GM12872 (cell line): ENCODE measurements around the gene NUDCD3.

Experiments used
- TF ChIP-seq, protein P1 (sequence below): IDR thresholded peaks from 3 replicates; pipeline ENCODE4 v1.5.1; 2011; ENCODE audit warnings: low read depth, mild to moderate bottlenecking, low read length, moderate library complexity; ENCODE audit not compliant: insufficient read depth

NUDCD3 gene

DNA sequence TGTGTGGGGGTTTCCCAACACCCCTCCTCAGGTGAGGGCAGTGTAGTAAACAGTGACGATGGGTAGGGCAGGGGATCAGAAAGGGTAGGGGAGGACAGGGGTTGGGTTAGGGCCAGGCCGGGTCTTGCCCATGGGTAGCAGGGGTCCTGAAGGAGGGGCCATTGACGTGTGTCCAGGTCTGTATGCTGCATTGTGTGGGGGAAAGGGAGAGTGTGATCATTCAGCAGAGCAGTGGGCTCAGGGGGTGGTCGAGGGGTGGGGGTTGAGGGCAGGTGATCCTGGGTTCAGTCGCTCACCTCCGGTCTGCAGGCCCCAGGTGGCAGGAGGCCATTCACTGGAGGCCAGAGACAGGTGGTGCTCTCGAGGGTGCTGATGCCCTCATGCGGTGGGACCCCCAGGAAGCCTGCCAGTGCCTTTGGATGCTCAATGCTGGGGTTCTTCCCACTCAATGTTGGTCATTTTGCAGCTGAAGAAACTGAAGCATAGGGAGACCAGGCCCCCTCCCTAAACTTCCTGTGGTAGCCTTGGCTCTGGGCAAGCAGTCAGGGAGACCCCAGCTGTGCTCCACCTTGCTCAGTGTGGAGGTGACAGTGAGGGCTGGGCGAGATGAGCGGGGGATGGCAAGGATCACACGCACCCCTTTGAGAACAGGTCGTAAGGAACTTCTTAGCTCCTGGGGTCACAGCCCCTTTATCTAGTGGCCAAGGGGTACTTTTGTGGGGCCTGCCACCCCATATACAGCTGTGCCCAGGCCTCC lies 116.3 kb downstream of the NUDCD3 start:
- TF ChIP-seq, protein P1, sequence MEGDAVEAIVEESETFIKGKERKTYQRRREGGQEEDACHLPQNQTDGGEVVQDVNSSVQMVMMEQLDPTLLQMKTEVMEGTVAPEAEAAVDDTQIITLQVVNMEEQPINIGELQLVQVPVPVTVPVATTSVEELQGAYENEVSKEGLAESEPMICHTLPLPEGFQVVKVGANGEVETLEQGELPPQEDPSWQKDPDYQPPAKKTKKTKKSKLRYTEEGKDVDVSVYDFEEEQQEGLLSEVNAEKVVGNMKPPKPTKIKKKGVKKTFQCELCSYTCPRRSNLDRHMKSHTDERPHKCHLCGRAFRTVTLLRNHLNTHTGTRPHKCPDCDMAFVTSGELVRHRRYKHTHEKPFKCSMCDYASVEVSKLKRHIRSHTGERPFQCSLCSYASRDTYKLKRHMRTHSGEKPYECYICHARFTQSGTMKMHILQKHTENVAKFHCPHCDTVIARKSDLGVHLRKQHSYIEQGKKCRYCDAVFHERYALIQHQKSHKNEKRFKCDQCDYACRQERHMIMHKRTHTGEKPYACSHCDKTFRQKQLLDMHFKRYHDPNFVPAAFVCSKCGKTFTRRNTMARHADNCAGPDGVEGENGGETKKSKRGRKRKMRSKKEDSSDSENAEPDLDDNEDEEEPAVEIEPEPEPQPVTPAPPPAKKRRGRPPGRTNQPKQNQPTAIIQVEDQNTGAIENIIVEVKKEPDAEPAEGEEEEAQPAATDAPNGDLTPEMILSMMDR = no peak

DNA sequence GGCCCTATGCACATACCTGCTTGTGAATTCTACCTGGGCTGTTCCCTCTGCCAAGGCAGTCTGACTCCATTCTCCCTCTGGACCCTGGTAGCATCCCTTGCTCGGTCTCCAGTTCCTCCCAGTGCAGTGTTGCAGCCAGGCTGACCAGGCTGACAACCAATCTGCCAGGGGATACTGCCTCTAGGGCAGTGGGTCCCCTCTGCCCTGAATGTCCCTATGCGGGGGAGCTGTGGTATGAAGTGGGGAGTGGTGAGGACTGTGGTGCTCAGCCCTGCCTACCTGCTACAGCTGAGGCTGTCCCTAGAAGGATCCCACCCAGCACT lies 117.1 kb downstream of the NUDCD3 start:
- TF ChIP-seq, protein P1 = no peak

DNA sequence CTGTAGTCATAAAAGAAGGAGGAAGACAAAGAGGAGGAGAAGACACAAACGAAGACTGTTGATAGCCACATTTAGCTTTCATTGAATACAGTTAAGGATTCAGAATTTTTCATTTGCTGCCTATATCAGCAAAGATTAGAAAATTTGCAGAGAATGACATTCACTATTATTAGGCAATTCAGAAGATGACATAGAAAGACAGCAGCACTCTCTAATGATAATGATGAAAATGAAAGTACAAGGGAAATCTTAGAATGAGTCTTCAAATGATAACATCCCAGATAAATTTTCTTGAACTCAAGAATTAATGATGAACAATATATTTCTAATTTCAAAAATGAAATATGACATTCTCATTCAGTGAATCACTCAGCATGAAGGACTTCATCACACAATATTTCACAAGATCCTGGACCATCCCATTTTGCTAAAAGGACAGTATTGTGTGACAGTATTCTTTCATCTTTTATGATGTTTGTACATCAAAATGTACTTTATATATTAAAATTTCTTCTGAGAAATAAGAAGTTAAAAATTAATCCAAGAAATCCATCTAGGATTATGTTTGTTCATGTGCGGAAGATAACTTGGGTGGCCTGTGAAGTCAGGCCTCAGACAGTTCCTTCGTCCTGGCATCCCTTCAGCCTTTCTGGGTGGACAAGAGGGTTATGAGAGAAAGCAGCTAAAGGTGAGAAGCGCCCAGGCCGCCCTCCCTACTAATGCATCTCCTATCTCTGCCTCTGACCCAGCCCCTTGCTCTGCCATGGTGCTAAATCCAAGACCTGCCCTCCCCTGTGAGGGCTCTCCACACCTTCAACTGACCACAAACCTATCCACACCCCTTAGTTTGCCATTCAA lies 117.7 kb downstream of the NUDCD3 start:
- TF ChIP-seq, protein P1 = no peak

DNA sequence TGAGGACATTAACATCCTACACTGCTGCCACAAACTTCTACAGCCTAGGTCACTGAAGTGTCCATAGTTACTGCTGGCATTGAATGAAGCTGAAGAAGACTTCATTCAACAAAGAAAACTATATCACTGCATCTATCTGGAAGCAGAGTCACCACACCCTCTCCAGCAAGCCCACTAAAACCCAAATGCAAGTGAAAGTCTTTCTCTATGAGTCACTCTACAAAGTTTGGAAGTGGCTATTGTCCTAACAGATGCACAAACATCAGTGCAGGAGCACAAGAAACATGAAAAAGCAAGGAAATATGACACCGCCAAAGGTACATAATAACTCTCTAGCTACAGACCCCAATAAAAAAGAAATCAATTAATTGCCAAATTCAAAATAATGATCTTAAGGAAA lies 121.6 kb downstream of the NUDCD3 start:
- TF ChIP-seq, protein P1 = no peak

DNA sequence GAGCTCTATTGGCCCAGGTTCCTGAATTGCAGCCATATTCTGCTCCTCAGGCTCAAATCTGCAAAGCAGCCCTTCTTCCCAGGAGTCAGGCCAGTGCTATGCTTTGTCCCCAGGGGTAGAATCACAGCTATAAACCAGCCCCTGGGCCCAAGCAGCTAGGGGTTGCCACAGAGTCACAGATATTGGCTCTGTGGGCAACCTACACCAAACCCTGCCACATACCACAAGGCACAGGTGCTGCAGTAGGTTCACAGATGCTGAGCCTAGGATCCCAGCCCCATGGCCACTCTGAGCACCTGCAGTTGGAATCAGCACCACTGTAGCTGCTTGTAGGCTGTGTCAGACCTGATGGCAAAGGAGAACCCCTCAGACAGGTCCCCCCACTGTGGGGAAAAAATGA lies 122.0 kb downstream of the NUDCD3 start:
- TF ChIP-seq, protein P1 = no peak

DNA sequence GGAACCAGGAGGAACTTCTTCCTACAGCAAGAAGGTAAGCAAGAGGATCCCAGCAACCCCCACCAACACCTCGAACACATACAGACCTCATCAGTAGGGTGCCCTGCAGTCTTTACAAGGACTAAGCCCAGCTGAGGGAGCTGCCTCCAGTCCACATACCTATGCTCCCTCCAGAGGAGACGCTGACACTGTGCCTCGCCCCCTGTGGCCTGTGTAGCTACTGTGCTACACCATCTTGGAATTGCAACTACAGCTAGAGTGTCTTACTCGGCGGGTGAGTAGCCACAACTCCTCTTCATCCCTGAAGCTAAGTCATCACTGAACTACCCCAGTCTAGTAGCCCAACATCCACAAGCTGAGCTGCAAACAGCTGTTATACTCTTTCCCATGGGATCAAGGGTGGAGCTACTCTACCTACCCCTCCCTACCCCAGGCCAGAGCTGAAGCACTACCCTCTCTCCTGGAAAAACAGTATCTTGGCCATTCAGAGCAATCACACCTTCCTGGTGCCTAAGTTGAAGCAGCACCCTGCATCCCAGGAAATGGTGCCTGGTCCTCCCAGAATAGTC lies 122.9 kb downstream of the NUDCD3 start:
- TF ChIP-seq, protein P1 = no peak

DNA sequence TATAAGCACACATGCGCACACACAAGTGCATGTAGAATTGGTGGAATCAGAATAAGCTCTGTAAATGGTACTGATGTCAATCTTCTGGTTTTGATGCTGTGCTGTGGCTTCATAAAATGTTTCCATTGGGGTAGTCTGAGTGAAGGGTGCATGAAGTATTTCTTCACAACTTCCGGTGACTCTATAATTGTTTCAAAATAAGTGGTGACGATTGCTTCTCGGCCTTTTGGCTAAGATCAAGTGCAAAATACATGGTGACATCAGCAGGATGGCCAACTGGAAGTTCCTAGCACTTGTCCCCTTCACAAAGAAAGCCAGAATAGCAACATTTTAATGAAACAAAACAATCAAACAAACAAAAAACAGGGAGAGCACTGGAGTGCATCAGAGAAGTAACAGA lies 123.5 kb downstream of the NUDCD3 start:
- TF ChIP-seq, protein P1 = no peak
